GM23248 (cell line): Measurements from ENCODE around the gene ZNF771. TPM values are rescaled to one million over a fixed set of nuclear protein-coding genes. Genes with fewer than 3 reads are reported as not detected.

ENCODE experiments used
- DNase-seq: peaks from one replicate; pipeline ENCODE4 v3.0.0-alpha.2; 2015
- H2AFZ ChIP-seq: fragments of 200-600 bp; sonication (generic); 2 replicates; pipeline ENCODE4 v1.6.1; 2016; ENCODE audit warnings: antibody characterized with exemption
- H3F3A ChIP-seq: fragments of 200-600 bp; sonication (generic); 2 replicates; pipeline ENCODE4 v1.6.1; 2016; ENCODE audit warnings: mild to moderate bottlenecking, antibody characterized with exemption, mixed run types; ENCODE audit not compliant: insufficient read depth
- H3K27ac ChIP-seq: fragments of 200-600 bp; sonication (generic); 2 replicates; pipeline ENCODE4 v1.5.1; 2016; ENCODE audit warnings: mild to moderate bottlenecking
- H3K27me3 ChIP-seq: fragments of 200-600 bp; sonication (generic); replicated peaks from 2 replicates; pipeline ENCODE4 v1.6.1; 2016; ENCODE audit warnings: mild to moderate bottlenecking; ENCODE audit not compliant: insufficient read depth
- H3K36me3 ChIP-seq: fragments of 200-600 bp; sonication (generic); 2 replicates; pipeline ENCODE4 v1.6.1; 2016; ENCODE audit warnings: low read depth, mild to moderate bottlenecking
- H3K4me1 ChIP-seq: fragments of 200-600 bp; sonication (generic); 2 replicates; pipeline ENCODE4 v1.6.1; 2016; ENCODE audit warnings: mild to moderate bottlenecking; ENCODE audit not compliant: insufficient read depth
- H3K4me2 ChIP-seq: fragments of 200-600 bp; sonication (generic); one replicate; pipeline ENCODE4 v1.6.1; 2016; ENCODE audit warnings: mild to moderate bottlenecking; ENCODE audit not compliant: unreplicated experiment
- H3K4me3 ChIP-seq: fragments of 200-600 bp; sonication (generic); 2 replicates; pipeline ENCODE4 v1.5.1; 2016; ENCODE audit warnings: mild to moderate bottlenecking
- H3K79me2 ChIP-seq: fragments of 200-600 bp; sonication (generic); 2 replicates; pipeline ENCODE4 v1.6.1; 2016; ENCODE audit warnings: mild to moderate bottlenecking; ENCODE audit not compliant: insufficient read depth
- H3K9ac ChIP-seq: fragments of 200-600 bp; sonication (generic); 2 replicates; pipeline ENCODE4 v1.6.1; 2016; ENCODE audit warnings: mild to moderate bottlenecking
- H3K9me2 ChIP-seq: fragments of 200-600 bp; sonication (generic); 2 replicates; pipeline ENCODE4 v1.6.1; 2016; ENCODE audit warnings: mixed run types, mild to moderate bottlenecking, moderate library complexity; ENCODE audit not compliant: insufficient read depth
- H3K9me3 ChIP-seq: fragments of 200-600 bp; sonication (generic); one replicate; pipeline ENCODE4 v1.6.1; 2017; ENCODE audit warnings: low read depth
- H4K20me1 ChIP-seq: fragments of 200-600 bp; sonication (generic); 2 replicates; pipeline ENCODE4 v1.6.0; 2016; ENCODE audit not compliant: insufficient read depth
- EZH2 ChIP-seq: fragments of 200-600 bp; sonication (generic); IDR thresholded peaks from 2 replicates; pipeline ENCODE4 v1.6.1; 2018; ENCODE audit warnings: antibody characterized with exemption, mild to moderate bottlenecking; ENCODE audit not compliant: insufficient read depth, poor library complexity, severe bottlenecking
- EZH2phosphoT487 ChIP-seq: fragments of 200-600 bp; sonication (generic); IDR thresholded peaks from 2 replicates; pipeline ENCODE4 v1.6.1; 2018; ENCODE audit warnings: antibody characterized with exemption, moderate library complexity, mild to moderate bottlenecking, low read depth; ENCODE audit not compliant: insufficient read depth
- WGBS, 2 experiments: methylation state at CpG; one replicate each; pipeline ENCODE4 v1.1.6; 2015 to 2017; ENCODE audit warnings: low lambda C conversion rate in 2 of 2, low coverage in 1 of 2; ENCODE audit errors: missing lambda C conversion rate in 2 of 2; 5-methylcytosine and 5-hydroxymethylcytosine counted together
- in situ Hi-C: fragments of 300-500 bp; cut with MboI; formaldehyde crosslinking; loops from 2 replicates; pipeline ENCODE4 v1.15.0; 2020
- polyA plus RNA-seq: library from polyadenylated mRNA; unstranded; fragments of >200 nt; fragmentation: Nextera tagmentation; extraction: Ambion mirVana; gene quantifications from 2 replicates; pipeline ENCODE4 v1.2.1, GENCODE V29; 2016
- total RNA-seq: library from RNA; depleted of rRNA; stranded (reverse); fragments of >200 nt; shearing (Covaris generic); gene quantifications from 2 replicates; pipeline ENCODE4 v1.2.3, GENCODE V29; 2014

Gene ZNF771
- total and polyA plus RNA-seq, 2 experiments from 2014 or later = 17.6 to 20.1 TPM

- no peak overlapping the region for H3K27ac ChIP-seq
- WGBS, 2 experiments = 47 to 53% methylated on average over 1 of the region's 1 CpG
- no peak overlapping the region for H3K4me3 ChIP-seq
- in situ Hi-C loops = no loop called here
- H3K36me3 ChIP-seq = no peaks in the 10 kb centered on the region
- H2AFZ ChIP-seq = no peak overlapping the region
- no peaks in the 10 kb centered on the region for H3K9me3 ChIP-seq
- no peak for DNase-seq
- no peaks in the 10 kb centered on the region for H3K4me1 ChIP-seq
- H4K20me1 ChIP-seq = no peaks in the 10 kb centered on the region
- H3K9ac ChIP-seq = no peak overlapping the region
- H3K27me3 ChIP-seq = no peaks in the 10 kb centered on the region
- no peaks in the 10 kb centered on the region for H3K9me2 ChIP-seq
- TF ChIP-seq EZH2 (no peak), EZH2phosphoT487 (no peak)
- no peaks in the 10 kb centered on the region for H3K79me2 ChIP-seq
- H3K4me2 ChIP-seq = no peak overlapping the region
- no peaks in the 10 kb centered on the region for H3F3A ChIP-seq
Observed at GRCh38 chr16:30456302-30456701, 48.9 kb downstream of the ZNF771 start.

- Histone ChIP-seq H3K4me3 (no peak overlapping the region), H3K27ac (no peak overlapping the region), H4K20me1 (no peaks in the 10 kb centered on the region), H3K4me1 (no peaks in the 10 kb centered on the region), H3K9me3 (no peaks in the 10 kb centered on the region), H3K9me2 (no peaks in the 10 kb centered on the region), H3F3A (no peaks in the 10 kb centered on the region), H2AFZ (no peak overlapping the region), H3K79me2 (no peaks in the 10 kb centered on the region), H3K36me3 (no peaks in the 10 kb centered on the region), H3K9ac (no peak overlapping the region), H3K27me3 (no peaks in the 10 kb centered on the region), H3K4me2 (no peak overlapping the region)
- 86 to 92% methylated on average over 1 of the region's 1 CpG for WGBS, 2 experiments
- no peak for DNase-seq
- in situ Hi-C loops = no loop called here
- no peak for TF ChIP-seq EZH2
- no peak for TF ChIP-seq EZH2phosphoT487
Observed at GRCh38 chr16:30457256-30457655, 49.9 kb downstream of the ZNF771 start.

- Histone ChIP-seq H3K4me2 (no peak overlapping the region), H3K27ac (no peak overlapping the region), H3K79me2 (no peaks in the 10 kb centered on the region), H3K4me1 (no peaks in the 10 kb centered on the region), H3K9me2 (no peaks in the 10 kb centered on the region), H4K20me1 (no peaks in the 10 kb centered on the region), H2AFZ (no peak overlapping the region), H3F3A (no peaks in the 10 kb centered on the region), H3K4me3 (no peak overlapping the region), H3K9ac (no peak overlapping the region), H3K9me3 (no peaks in the 10 kb centered on the region), H3K27me3 (no peaks in the 10 kb centered on the region), H3K36me3 (no peaks in the 10 kb centered on the region)
- 72% methylated on average over 15 to 16 of the region's 16 CpGs for WGBS, 2 experiments
- in situ Hi-C loops = no loop called here
- TF ChIP-seq EZH2 = no peak
- TF ChIP-seq EZH2phosphoT487 = no peak
- DNase-seq = no peak
Observed at GRCh38 chr16:30457743-30458560, 50.5 kb downstream of the ZNF771 start.

- no peak for TF ChIP-seq EZH2phosphoT487
- no peak for TF ChIP-seq EZH2
- no peak for DNase-seq
- Histone ChIP-seq H3K9me2 (no peaks in the 10 kb centered on the region), H3K27me3 (no peaks in the 10 kb centered on the region), H3K4me1 (no peaks in the 10 kb centered on the region), H3K79me2 (no peaks in the 10 kb centered on the region), H3K36me3 (no peaks in the 10 kb centered on the region), H2AFZ (no peak overlapping the region), H3F3A (no peaks in the 10 kb centered on the region), H4K20me1 (no peaks in the 10 kb centered on the region), H3K4me2 (no peak overlapping the region), H3K27ac (no peak overlapping the region), H3K9me3 (no peaks in the 10 kb centered on the region), H3K9ac (no peak overlapping the region), H3K4me3 (no peak overlapping the region)
- 78 to 80% methylated on average over 20 to 22 of the region's 22 CpGs for WGBS, 2 experiments
- in situ Hi-C loops = no loop called here
Observed at GRCh38 chr16:30458561-30459394, 51.4 kb downstream of the ZNF771 start.
